ENCODE results near the gene FAM149A.

The FAM149A gene

DNA sequence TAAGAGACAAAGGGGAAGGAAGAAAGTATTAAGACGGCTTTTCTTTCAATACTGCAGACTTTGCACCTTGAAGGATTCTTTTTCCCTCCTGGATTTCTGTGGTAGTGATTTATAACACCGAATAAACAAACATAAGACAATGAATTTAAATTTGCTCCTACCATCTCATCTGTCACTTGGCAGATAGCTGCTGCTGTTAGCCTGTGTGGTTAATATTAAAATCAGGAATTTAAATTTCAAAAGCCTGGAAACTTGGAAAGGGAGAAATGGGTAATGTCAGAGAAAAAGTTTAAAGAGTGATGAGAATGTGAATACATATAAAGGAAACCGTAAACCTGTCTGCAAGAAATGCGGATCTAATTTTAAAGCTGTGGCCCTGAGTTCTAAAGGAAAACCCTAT lies 3.4 kb downstream of the FAM149A start:
- DNase-seq = no peak

DNA sequence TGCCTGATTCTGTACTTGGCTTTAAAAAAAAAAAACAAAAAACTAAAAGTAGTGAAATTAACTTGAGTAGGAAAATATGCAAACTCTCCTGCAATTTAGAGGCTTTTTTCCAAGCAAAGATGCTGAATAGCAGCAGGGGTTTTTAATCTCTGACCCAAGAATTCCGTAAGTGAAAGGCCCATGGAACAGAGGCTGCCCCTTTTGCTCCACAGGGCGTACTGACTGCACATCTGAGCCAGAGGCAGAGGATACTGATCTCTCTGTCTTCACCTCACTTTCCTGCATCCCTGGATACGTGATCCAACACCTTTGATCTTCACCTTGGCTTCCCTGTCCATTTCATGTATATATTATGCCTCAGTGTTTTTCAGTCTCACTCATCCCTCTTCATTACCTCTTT lies 3.9 kb downstream of the FAM149A start:
- no peak for DNase-seq

DNA sequence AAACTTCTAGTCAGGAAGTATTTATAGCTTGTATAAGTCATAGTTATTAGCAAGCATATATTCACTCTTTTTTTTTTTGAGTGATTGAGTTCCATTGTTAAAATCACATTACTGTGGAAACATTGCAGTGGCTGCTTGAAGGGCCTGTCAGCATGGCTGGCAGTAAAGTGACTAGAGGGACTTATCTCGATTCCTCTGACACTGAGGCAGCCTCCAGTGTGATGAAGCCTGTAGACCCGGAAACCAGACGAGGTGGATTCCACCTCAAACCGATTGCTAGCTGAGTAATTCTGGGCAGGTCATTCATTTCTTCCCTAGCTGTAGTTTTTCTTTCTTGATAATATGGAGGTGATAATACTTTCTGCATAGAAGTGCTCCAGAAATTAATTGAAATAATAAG lies 4.7 kb downstream of the FAM149A start:
- no peak for DNase-seq

DNA sequence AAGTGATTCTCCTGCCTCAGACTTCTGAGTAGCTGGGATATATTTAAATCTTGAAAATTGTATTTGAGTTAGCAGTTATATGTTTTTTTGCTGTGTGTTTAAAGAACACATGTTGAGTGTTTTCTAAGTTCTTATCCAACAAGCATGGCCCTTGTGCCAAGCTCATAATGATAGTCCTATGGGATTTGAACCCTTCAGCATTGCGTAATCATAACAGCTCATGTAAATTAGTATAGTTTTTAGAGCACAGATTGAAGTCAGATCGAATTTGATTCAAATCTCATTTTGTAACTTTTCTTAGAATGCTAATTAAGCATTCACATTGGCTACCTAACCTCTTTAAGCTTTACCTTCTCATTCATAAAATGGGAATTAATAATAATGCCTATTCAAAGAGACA lies 12.2 kb downstream of the FAM149A start:
- DNase-seq = no peak

DNA sequence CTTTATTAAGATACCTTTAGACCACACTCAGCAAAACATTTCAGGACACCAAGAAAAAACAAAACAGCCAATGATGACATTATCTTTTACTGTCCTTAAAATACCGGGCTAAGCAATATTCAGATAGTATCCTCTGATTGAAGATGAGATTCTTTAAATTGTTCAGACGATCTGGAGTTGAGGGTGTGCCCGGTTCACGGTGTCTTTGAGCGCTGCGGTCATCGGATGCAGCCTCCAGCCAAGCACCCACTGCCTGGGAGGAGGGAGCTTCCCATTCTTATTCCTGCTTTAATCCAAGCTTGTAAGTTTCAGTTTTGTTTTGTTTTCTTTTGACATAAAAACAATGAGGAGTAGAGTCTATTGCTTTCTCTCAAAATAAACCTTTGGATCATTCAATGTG lies 14.1 kb downstream of the FAM149A start:
- DNase-seq = no peak

DNA sequence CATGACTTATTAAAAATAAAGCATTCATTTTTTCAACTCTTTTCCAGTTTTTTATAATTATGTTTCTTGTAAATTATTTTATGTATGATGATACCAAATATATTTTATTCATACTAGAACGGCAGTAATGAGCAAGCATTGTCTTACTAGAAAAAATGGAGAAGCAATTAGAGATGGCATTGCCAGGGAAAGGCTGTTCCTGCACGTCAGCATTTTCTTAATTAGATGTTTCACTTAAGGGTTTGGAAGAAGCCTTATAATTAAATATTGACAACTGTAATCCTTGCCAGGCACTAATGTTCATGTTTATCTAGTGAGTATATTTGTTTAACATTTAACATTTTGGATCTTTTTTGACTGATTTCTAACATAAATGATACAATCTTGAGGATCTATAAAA lies 16.6 kb downstream of the FAM149A start:
- DNase-seq = no peak

DNA sequence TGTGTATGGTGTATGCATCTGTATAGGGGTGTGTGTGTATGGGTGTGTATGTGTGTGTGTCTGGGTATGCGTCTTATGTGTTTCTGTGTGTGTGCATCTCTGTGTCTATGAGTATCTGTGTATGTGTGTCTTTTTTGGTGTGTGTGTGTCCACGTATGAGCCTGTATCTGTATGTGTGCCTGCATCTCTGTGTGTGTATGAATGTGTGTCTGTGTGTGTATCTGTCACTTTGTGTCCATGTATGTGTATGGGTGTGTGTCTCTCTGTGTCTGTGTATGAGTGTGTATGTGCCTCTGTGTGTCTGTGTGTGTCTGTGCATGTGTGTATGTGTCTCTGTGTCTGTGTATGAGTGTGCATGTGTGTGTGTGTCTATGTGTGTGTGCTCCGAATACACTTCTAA lies 24.3 kb downstream of the FAM149A start:
- DNase-seq = no peak

DNA sequence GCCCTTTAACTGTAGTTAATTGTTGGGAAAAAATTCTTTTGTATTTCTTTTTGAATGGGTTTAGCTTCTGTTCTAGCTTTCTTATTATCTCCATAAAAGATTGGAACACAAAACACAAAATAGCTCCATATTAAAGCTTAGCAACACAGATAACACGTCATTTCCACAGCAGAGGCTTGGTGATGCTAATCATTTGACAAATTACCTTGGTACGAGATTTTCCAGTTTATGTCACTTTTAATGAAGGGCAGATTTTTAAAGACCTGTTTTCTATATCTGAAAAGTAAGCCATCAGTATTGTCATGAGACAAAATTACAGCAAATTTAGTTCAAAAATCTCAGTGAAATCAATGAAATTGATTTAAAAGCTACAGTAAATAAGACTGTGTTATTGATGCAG lies 27.4 kb downstream of the FAM149A start:
- DNase-seq = no peak

DNA sequence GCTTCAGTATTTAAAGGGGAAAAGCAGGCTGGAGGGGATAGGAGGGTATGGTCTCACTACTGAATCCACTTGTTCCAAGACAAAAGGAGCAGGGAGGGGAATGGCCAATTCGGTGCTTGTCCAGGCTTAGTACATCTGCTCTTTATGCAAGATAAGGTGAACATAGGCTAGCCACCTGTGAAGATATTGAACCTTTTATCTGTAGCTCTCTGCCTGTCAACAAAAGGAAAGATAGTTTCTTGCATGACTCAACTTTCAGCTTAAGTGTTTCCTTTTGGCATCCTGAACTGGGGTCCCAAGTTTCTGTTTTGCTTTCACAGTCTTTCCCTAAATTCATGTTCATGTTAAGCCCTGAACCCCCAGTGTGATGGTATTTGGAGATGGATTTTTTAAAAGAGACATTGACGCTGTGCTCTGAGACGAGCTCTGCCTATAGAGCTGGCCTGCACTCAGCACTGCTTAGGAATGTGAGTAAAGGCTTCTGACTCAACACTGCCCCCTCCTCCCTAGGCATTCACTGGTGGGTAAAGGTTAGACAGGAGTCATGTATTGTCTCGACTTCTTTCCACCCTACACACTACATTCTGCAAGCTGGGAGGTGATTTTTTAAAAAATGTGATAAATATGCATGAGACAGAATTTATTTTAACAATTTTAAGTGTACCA lies 28.2 kb downstream of the FAM149A start:
- DNase-seq = peak; percentile 38

DNA sequence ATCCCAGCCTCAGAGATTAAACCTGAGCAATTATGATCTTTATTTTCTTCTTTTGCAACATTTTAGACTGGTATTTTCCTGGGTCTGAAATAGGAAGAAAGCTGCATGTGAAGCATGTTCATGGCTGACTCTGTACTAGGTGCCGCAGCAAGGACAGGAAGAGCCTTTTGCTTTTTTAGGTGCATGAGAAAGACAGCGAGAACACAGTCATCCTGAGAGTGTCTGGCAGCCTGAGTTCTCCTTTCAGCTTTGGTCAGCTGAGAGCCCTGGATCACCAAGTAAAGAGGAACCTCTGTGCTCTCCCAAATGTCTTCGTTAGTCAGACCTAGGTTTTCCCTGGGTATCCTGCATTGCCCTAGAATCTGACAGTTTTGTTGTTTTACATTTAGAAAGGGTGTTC lies 29.8 kb downstream of the FAM149A start:
- peak; percentile 20 for DNase-seq

DNA sequence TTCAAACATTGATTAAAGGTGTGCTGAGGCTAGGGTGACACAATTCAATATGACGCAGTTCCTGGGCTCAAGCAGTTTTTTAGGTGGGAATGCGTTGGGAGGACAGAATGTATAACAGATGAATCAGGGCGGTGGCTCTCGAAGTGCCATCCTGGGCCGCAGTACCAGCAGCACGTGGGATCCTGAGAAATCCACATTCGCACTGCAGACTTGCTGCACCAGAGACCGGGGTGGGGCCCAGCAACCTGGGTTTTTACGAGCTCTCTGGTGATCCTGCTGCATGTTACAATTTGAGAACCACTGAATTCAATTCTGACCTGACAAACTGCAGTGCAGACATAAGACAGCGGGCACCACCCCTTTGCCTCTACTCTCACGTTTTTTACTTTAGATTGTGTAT lies 30.4 kb downstream of the FAM149A start:
- no peak for DNase-seq

DNA sequence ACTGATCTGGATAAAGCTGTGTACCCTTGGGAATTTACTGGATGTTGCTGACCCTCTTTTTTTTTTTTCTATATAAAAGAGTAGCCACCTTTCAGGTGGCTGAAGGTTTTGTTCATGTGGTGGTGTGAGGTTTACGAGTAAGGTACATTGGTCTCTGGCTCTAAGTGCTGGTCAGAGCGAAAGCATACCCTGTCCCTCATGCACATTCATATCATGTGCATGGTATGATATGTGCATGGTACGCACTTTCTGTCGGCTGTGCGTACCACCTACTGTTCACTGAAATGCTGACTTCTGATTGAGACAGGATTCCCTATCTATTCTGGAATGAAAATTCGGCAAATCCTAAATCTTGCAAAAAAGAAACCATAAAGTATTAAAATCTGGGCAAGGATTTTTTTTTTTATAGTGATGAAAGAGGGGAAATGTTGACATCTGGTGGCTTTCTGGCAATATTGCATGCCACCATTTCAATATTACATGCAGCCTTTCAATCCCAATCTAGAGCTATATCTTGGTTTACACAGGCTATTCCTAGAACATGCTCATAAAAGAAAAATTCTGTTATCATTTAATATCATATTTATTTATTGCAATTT lies 32.8 kb downstream of the FAM149A start:
- DNase-seq = peak; percentile 57

DNA sequence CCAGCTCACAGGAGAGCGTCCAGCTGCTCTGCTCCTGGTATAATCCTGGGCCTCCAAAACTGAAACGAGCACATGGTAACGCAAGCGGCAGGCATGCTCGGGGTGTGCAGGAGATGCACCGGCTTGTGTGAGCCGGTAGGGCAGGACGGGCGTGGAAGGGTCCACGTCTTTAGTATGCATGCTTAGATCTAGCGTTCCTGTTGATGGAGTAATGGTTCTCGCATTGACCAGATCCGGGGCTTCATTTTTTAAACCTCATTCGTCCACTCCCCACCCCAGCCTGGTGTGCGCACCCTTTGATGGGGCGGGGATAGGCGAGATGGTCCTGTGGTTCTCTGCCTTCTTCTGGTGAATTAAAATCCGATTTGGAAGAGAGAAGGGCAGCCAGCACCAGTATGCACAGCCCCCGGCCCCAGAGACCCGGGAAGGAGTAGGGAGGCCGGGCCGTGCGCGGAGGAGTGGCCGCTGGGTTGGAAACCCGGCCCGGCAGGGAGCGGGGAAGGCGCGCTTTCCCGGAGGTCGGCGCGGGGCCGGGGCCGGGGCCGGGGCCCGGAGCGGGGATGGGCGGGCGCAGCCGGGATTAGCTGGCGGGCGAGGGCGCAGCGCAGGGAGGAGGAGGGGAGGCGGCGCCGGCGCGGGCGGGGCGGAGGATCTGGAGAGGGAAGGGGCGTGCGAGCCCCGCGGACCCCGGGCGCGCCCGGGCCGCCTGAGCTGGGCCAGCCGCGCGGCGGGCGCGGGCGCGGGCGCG lies 39.9 kb downstream of the FAM149A start:
- DNase-seq = no peak

DNA sequence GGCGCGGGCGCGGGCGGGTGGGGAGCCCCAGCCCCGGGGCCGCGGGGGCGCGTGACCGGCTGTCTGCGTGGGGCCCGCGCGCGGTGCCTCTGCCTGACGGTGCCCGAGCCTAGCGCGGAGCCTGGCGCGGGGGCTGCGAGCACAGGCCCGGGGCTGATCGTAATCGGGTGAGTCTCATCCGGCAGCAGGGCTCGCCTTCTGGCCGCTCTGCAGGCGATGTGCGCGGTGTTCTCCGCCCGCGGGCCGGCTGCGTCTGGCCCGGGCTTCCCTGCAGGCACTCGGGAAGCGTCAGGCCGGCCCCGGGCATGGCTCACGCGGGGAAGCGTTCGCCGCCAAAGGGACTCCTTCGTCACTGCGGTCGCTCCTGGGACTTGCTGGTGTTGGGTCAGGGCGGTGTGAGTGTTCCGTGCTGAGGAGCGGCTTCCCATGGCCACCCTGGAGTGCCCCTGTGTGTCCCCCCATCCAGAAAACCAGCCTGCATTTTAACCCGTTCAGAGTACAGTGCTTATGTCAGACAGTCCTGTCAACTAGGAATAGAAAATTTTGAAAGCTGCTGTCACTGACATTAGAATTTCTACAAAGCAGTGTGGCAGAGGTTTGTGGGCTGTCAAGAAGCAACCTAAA lies 40.6 kb downstream of the FAM149A start:
- peak; percentile 65 for DNase-seq

DNA sequence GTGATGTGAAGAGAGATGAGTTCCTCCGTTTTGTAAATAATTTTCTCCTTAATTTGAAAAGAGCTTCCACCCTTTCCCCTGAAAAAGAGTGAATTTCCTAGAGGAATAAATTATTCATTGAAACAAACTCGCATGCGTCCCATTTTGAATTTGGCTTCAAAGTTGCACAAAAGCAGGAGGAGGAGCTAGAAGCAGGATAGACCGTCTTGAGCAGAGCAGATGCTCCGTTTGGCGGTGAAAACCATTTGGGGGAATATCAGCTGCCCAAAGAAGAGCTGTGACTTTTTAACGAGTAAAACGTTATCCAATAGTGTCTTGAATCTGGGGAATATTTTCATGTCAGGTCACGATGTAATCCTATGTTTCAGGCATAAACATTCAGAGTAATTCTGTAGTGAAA lies 42.0 kb downstream of the FAM149A start:
- no peak for DNase-seq

DNA sequence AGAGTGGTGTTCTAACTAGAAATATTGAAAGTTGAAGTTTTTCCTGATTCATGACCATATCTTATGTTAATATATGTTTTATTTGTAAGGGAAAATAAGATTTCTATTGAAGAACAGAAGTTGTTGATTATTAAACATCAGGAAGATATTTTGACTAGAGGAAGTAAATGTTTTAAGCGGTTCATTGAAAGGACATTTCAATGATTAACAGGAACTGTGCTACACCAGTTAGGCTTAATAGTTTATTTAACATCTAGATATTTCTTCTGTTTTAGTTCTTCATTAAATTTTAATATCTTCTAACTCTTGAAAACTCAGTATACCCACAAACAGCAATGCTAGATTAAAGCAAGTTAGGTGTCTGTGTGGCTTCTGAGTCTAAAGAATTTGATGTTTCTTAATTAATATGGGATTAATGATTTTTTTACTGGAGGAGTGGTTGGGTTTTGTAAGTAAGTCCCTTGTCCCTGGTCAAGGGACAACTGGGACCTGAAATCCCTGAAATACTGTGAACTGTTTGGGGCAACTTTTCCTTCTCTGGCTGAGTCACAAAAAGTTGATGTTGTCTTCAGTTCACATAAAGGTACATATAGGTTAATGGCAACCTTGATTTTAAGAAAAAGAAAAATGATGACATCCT lies 44.0 kb downstream of the FAM149A start:
- DNase-seq = no peak

DNA sequence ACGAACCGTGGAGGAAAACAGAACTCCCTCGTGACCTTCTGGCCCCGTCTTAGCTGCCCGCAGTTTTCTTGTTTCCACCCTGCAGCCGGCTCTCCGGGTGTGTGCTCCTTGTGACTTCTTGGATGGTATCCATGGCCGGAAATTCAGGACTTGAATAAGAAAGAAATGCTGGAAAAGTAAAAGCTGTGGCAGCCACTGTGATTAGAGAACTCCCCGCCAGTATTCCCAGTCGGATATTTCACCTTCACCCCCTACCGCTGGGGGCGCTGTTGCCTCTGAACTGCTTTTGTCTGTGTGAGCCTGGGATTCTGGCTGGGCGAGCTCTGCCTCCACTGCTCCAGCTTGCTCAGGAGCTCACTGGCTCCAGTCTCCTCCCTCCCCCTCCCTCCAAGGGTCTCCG lies 45.4 kb downstream of the FAM149A start:
- DNase-seq = no peak

DNA sequence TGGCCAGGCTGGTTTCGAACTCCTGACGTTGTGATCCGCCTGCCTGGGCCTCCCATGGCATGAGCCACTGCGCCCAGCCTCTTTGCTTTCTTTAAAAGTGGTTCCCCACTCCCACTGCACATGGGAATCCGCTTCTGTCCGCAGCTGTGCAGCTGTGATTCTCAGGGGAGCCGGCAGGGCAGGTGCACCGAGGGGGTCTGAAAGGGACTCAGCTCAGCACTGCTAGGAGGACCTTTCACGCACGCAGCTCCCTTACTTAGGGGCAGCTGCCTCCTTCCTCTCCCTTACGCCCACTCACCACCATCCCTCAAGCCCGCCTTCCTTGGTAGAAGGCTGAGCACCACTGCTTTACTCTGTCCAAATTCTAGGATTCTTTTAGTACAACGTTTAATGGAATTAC lies 46.4 kb downstream of the FAM149A start:
- no peak for DNase-seq

DNA sequence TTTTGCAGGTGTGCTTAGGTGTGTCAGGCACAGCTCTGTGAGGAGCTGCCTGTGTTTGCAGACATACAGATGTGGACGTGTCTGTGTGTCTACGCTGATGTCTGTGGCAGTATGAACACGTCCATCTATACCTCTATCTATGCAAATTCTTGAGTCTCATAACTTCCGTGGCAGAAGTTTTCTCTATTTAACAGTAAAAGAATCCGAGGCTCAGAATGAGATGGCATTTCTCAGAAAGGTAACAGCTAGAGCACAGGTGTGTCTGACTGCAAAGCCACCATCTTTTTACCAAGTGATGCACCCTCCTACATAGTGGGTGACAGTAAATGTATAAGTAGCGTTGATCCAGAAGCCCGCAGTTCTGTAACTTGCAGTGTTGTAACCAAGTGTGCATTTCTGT lies 47.0 kb downstream of the FAM149A start:
- DNase-seq = no peak

DNA sequence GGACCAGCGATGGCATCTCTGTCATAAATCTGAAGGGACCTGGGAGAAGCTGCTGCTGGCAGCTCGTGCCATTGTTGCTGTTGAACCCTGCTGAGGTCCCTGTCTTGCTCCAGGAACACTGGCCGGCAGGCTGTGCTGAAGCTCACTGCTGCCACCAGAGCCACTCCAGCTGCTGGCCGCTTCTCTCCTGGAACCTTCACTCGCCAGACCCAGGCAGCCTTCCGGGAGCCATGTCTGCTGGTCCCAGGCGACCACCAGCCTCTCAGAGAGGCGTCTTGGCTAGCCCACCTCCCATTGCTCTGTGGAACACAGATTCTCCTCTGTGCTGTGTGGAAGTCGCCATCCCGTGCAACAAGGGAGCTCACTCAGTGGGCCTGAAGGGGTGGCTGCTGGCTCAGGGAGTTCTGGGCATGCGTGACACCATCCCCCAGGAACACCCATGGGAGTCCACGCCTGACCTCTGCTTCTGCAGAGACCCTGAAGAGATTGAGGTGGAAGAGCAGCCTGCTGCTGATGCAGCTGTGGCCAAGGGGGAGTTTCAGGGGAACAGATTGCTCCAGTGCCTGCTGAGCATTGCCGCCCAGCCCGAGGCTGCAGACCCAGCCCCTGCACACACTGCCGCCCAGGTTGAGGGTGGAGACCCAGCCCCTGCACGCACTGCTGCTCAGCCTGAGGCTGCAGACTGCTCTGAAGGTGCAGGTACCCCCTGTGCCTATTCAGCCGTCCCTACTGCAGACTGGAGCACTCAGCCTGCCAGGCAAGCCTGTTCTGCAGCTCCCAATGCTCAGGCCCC lies 53.7 kb downstream of the FAM149A start:
- DNase-seq = no peak

DNA sequence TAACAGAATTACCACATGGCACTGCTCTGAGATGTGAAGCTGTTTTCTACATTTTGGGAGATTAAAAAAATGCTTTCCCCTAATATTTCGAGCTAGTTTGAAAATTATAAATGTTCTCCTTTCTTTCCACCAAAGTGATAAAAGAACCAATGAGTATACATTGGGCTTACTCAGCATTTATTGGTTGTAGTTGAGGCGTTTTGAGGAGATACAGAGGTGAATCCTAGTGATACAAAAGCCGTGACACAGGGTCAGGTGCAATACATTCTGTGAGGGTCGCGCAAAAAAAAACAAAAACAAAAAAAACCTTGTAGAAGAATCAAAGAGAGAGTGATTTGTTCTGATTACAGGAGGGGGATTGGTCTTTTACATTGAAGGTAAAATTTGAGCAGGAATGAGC lies 54.5 kb downstream of the FAM149A start:
- DNase-seq = no peak

DNA sequence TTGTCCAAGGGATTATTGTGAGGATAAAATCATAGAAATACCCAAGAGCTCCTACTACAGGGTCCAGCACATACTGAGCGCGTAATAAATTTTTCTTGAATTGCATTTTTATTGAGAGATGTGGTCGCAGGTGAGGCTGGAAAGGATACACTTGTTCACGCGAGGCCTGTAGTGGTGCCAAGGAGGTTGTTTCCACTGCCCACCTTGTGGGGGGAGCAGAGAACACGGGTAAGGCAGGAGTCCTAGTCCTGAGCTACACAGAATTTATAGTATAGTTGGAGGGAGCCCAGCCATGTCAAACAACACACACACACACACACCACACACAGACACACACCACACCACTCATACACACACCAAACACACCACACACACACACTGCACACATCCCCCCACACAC lies 55.1 kb downstream of the FAM149A start:
- no peak for DNase-seq

DNA sequence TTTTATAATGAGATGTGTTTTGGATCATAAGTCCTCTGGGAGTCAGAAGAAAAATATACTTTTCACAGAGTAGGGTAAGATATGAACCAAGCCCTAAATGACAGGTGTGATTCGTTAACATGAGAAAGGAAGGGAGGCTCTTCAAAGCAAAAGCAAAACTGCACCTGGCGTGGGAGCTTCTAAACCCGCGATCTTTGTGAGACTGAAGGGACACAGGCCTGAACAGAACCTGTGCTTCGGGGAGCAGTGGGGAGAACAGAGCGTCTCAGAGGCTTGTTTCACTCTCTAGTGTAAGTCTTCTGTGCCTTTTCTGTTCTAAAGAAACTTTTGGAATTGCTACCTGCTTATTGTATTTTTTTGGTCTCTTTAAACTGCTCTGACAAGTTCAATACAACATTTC lies 56.6 kb downstream of the FAM149A start:
- DNase-seq = no peak

All from OCI-M1 (cell line).